ENCODE data around the gene SGK2. TPM values are rescaled to one million over a fixed set of nuclear protein-coding genes. Genes with fewer than 3 reads are reported as not detected.

Gene SGK2
- total and polyA plus RNA-seq, 2 of the 13 experiments (the other 11 are each of a cell fraction or from before 2014, with no cell fraction given) = 6.2 to 29.4 TPM

DNA sequence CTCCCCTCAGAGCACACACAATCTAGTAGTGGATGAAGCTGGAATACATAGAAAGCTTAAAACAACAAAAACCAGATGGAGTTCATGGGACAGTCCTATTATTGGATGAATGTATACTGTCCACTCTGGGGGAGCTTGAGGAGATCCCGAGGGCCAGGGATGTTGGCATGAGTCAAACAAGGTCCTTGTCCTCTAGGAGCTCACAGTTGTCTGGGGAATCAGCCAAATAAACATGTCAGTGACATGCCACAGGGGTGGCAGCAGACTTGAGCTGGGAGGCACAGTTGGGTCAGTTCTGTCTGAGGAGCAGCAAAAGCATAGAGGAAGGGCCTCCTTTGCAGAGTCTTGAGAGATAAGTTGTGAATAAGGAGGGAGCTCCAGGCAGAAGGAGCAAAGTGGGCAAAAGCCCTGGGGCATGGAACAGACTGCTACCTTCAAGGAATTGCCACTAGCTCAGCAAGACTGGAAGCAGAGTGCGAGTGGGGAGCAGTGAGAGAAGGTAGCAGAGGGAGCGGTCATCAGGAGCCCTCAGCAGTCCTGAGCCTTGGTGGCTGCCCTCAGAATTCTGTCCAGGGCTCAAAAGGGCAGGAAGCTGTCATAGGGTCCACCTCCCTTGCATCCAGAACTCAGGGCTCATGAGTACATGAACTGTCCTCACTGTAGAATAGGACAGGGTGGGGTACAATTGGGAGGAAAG, 29.2 kb upstream of the SGK2 start:
- peak; percentile 27 for ATAC-seq

More for the DNA sequence above, 29.2 kb upstream of the SGK2 start:
- H3K27ac ChIP-seq (ENCODE audit: extremely low read length, insufficient read depth, low read length) = peak overlapping the region; percentile 65
- H3K9me3 ChIP-seq (ENCODE audit: low read length) = no peaks in the 10 kb centered on the region
- DNase-seq (ENCODE audit: low spot score) = no peak
- H3K4me1 ChIP-seq (ENCODE audit: insufficient read depth, low read length) = peaks cover 30% of the 10 kb centered on the region
- H3K4me3 ChIP-seq (replicated peaks in 1 of 3; ENCODE audit: insufficient read depth in 1 of 3, low read depth in 2 of 3, low read length in 3 of 3) = no peak overlapping the region
- H3K9ac ChIP-seq (ENCODE audit: insufficient read depth, low read depth, low read length) = no peak overlapping the region
- ChIA-PET CTCF (ENCODE audit: low intra/inter-chr PET ratio, low total read pairs) (no interaction called here), POLR2A (interaction anchor here (0.6 to 5.1 kb wide), 6 partner anchors 15 to 123 kb away, joined by 3 to 40 read pairs (median 17); partner anchors contain the start of genes IFT52, SGK2 and SRSF6)
- no peaks in the 10 kb centered on the region for H3K79me2 ChIP-seq (ENCODE audit: insufficient read depth, low read length)
- no peak overlapping the region for H3K4me2 ChIP-seq (ENCODE audit: low read depth, low read length)
- FAIRE-seq = no peak
- intact Hi-C loops (cut with micrococcal nuclease; ENCODE audit: unreplicated experiment) (no loop called here), in situ Hi-C loops (cut with HindIII; ENCODE audit: extremely low pct_ligation_motif_present, low pct_unique_long_range_greater_than_20kb) (no loop called here)
- no peak overlapping the region for H2AFZ ChIP-seq (ENCODE audit: low read length)
- WGBS (ENCODE audit: low lambda C conversion rate) = 76% methylated on average over 3 of the region's 3 CpGs
- TF ChIP-seq POLR2A (IDR thresholded peaks at IDR 0.05; ENCODE audit: insufficient read depth in 1 of 2, low read depth in 2 of 2, low read length in 2 of 2) (no peak), ZNF841 (CRISPR knock-in tag; IDR thresholded peaks at IDR 0.05; ENCODE audit: borderline replicate concordance) (no peak), ZNF225 (CRISPR knock-in tag; IDR thresholded peaks at IDR 0.05) (0 out of 2 replicates have a peak, but pooled peaks have one; percentile 16), NRL (CRISPR knock-in tag; IDR thresholded peaks at IDR 0.05; ENCODE audit: borderline replicate concordance) (peak; percentile 81; the same call in 1 of the 2 replicates), PHF8 (CRISPR knock-in tag; IDR thresholded peaks at IDR 0.05) (0 out of 2 replicates have a peak, but pooled peaks have one; percentile 5), NR2F1 (CRISPR knock-in tag; IDR thresholded peaks at IDR 0.05) (no peak), HOXA9 (CRISPR knock-in tag; IDR thresholded peaks at IDR 0.05; ENCODE audit: borderline replicate concordance) (0 out of 2 replicates have a peak, but pooled peaks have one; percentile 26), ZNF572 (CRISPR knock-in tag; IDR thresholded peaks at IDR 0.05) (0 out of 2 replicates have a peak, but pooled peaks have one; percentile 27), SATB2 (CRISPR knock-in tag; IDR thresholded peaks at IDR 0.05) (no peak), ZBTB42 (CRISPR knock-in tag; IDR thresholded peaks at IDR 0.05) (0 out of 2 replicates have a peak, but pooled peaks have one; percentile 39), ZNF891 (CRISPR knock-in tag; IDR thresholded peaks at IDR 0.05) (peak; percentile 66; the same call in 1 of the 2 replicates)
- TF ChIP-seq, protein P1, sequence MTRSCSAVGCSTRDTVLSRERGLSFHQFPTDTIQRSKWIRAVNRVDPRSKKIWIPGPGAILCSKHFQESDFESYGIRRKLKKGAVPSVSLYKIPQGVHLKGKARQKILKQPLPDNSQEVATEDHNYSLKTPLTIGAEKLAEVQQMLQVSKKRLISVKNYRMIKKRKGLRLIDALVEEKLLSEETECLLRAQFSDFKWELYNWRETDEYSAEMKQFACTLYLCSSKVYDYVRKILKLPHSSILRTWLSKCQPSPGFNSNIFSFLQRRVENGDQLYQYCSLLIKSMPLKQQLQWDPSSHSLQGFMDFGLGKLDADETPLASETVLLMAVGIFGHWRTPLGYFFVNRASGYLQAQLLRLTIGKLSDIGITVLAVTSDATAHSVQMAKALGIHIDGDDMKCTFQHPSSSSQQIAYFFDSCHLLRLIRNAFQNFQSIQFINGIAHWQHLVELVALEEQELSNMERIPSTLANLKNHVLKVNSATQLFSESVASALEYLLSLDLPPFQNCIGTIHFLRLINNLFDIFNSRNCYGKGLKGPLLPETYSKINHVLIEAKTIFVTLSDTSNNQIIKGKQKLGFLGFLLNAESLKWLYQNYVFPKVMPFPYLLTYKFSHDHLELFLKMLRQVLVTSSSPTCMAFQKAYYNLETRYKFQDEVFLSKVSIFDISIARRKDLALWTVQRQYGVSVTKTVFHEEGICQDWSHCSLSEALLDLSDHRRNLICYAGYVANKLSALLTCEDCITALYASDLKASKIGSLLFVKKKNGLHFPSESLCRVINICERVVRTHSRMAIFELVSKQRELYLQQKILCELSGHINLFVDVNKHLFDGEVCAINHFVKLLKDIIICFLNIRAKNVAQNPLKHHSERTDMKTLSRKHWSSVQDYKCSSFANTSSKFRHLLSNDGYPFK (CRISPR knock-in tag; IDR thresholded peaks at IDR 0.05; ENCODE audit: borderline replicate concordance) = no peak
- TF ChIP-seq, protein P2, sequence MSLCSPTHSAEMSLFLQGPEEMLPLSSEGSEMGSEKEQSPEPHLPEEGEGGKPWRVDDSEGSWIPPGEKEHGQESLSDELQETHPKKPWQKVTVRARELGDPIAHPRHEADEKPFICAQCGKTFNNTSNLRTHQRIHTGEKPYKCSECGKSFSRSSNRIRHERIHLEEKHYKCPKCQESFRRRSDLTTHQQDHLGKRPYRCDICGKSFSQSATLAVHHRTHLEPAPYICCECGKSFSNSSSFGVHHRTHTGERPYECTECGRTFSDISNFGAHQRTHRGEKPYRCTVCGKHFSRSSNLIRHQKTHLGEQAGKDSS (CRISPR knock-in tag; IDR thresholded peaks at IDR 0.05; ENCODE audit: borderline replicate concordance, low read depth) = 0 out of 2 replicates have a peak, but pooled peaks have one; percentile 2
- TF ChIP-seq, protein P3, sequence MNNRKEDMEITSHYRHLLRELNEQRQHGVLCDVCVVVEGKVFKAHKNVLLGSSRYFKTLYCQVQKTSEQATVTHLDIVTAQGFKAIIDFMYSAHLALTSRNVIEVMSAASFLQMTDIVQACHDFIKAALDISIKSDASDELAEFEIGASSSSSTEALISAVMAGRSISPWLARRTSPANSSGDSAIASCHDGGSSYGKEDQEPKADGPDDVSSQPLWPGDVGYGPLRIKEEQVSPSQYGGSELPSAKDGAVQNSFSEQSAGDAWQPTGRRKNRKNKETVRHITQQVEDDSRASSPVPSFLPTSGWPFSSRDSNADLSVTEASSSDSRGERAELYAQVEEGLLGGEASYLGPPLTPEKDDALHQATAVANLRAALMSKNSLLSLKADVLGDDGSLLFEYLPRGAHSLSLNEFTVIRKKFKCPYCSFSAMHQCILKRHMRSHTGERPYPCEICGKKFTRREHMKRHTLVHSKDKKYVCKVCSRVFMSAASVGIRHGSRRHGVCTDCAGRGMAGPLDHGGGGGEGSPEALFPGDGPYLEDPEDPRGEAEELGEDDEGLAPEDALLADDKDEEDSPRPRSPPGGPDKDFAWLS (CRISPR knock-in tag; IDR thresholded peaks at IDR 0.05; ENCODE audit: borderline replicate concordance) = 0 out of 2 replicates have a peak, but pooled peaks have one; percentile 27
- no peaks in the 10 kb centered on the region for H3K36me3 ChIP-seq (replicated peaks in 1 of 2; ENCODE audit: control insufficient read depth in 1 of 2, insufficient read depth in 2 of 2, low read length in 2 of 2)
- H4K20me1 ChIP-seq (ENCODE audit: insufficient read depth, low read length) = no peaks in the 10 kb centered on the region
- no TSS peak for BruUV-seq (replicated peaks)
- no peaks in the 10 kb centered on the region for H3K27me3 ChIP-seq (ENCODE audit: control insufficient read depth in 1 of 2, insufficient read depth in 2 of 2, low read length in 2 of 2)

All from HepG2 (cell line).